ENCODE data around the gene OBP2B.

GRCh38 chr9:133169102-133169501 is 39.9 kb downstream of the OBP2B start:
- TF ChIP-seq CTCF (IDR thresholded peaks at IDR 0.05) = no peak
- TF ChIP-seq POLR2A (IDR thresholded peaks at IDR 0.05) = no peak
- no peak for TF ChIP-seq POLR2AphosphoS5 (IDR thresholded peaks at IDR 0.05)

Data from sigmoid colon (tissue), 4 donors.